K562 (cell line): Measurements from ENCODE around the gene CLDN7. TPM values are rescaled to one million over a fixed set of nuclear protein-coding genes. Genes with fewer than 3 reads are reported as not detected.
A peak's percentile ranks its signal among the peaks of the same experiment; 100 is the strongest.

Source experiments
- ATF3 ChIP-seq, 2 experiments: fragments of 450-650 bp in 1 of 2; sonication (generic) in 1 of 2; formaldehyde crosslinking in 1 of 2; IDR thresholded peaks in 1 of 2; conservative IDR thresholded peaks in 1 of 2; 2 replicates each; pipeline versions ENCODE4 v1.6.1 to v1.8.1; 2016 to 2023; ENCODE audit warnings: mild to moderate bottlenecking in 2 of 2, moderate library complexity in 2 of 2, inconsistent platforms in 1 of 2, missing genetic modification reagents in 1 of 2
- EP300 ChIP-seq: IDR thresholded peaks from 2 replicates; pipeline ENCODE4 v1.6.1; 2012; ENCODE audit warnings: low read length, improper control_type of control experiment
- FIP1L1 ChIP-seq: fragments of 200-400 bp; formaldehyde crosslinking; IDR thresholded peaks from 2 replicates; pipeline ENCODE4 v1.6.1; 2018; ENCODE audit warnings: mild to moderate bottlenecking, low read depth, low read length; ENCODE audit not compliant: poor library complexity, severe bottlenecking
- HDAC2 ChIP-seq: fragments of 450-650 bp; IDR thresholded peaks from 2 replicates; pipeline ENCODE4 v1.6.1; 2016; ENCODE audit warnings: mild to moderate bottlenecking
- MCM2 ChIP-seq: fragments of 450-650 bp; IDR thresholded peaks from 2 replicates; pipeline ENCODE4 v1.6.1; 2017; ENCODE audit warnings: low read depth, mild to moderate bottlenecking
- NFXL1 ChIP-seq: fragments of 450-650 bp; formaldehyde crosslinking; IDR thresholded peaks from 2 replicates; pipeline ENCODE4 v1.4.0; 2021; ENCODE audit warnings: mild to moderate bottlenecking
- PML ChIP-seq: IDR thresholded peaks from 2 replicates; pipeline ENCODE4 v1.6.1; 2012; ENCODE audit warnings: low read length, inconsistent platforms
- RB1 ChIP-seq: fragments of 450-650 bp; IDR thresholded peaks from 2 replicates; pipeline ENCODE4 v1.6.1; 2017; ENCODE audit warnings: low read depth, mild to moderate bottlenecking
- RBFOX2 ChIP-seq: fragments of 200-400 bp; formaldehyde crosslinking; IDR thresholded peaks from 2 replicates; pipeline ENCODE4 v1.6.1; 2017; ENCODE audit warnings: low read depth, mild to moderate bottlenecking, low read length, moderate library complexity
- SETDB1 ChIP-seq: IDR thresholded peaks from one replicate; pipeline ENCODE4 v1.6.1; 2012; ENCODE audit warnings: low read length, control low read depth, inconsistent platforms
- SRF ChIP-seq, 2 experiments: fragments of 250-450, 450-650 bp in 1 of 2; sonication (Bioruptor Pico) in 1 of 2; sonication (generic) in 1 of 2; formaldehyde crosslinking; IDR thresholded peaks; 2 replicates each; pipeline versions ENCODE4 v1.5.0 to v1.5.1; 2020 to 2022; ENCODE audit warnings: mild to moderate bottlenecking in 1 of 2, missing genetic modification reagents in 1 of 2
- SRSF9 ChIP-seq: fragments of 200-400 bp; formaldehyde crosslinking; IDR thresholded peaks from 2 replicates; pipeline ENCODE4 v1.6.1; 2017; ENCODE audit warnings: low read depth, low read length, borderline replicate concordance
- STAT5A ChIP-seq: IDR thresholded peaks from 2 replicates; pipeline ENCODE4 v1.6.1; 2012; ENCODE audit warnings: low read length, inconsistent platforms, borderline replicate concordance
- TAF7 ChIP-seq: fragments of 450-650 bp; IDR thresholded peaks from 2 replicates; pipeline ENCODE4 v1.6.1; 2016; ENCODE audit warnings: missing genetic modification characterization, missing compliant biosample characterization
- TOE1 ChIP-seq, 2 experiments: fragments of 450-650 bp in 1 of 2; sonication (generic) in 1 of 2; formaldehyde crosslinking in 1 of 2; IDR thresholded peaks; 2 replicates each; pipeline versions ENCODE4 v1.7.1 to v1.8.0; 2016 to 2022; ENCODE audit warnings: borderline replicate concordance in 2 of 2, mild to moderate bottlenecking in 2 of 2, antibody characterized with exemption in 1 of 2, inconsistent platforms in 1 of 2, low read depth in 1 of 2, missing genetic modification reagents in 1 of 2, moderate library complexity in 1 of 2
- ZKSCAN8 ChIP-seq: fragments of 200-800 bp; sonication (Bioruptor generic); IDR thresholded peaks from 2 replicates; pipeline ENCODE4 v1.6.1; 2016; ENCODE audit warnings: missing genetic modification characterization, missing compliant biosample characterization
- ZNF174 ChIP-seq: fragments of 250-450 bp; sonication (Bioruptor Pico); IDR thresholded peaks from 2 replicates; pipeline ENCODE4 v1.4.0; 2020; ENCODE audit warnings: mild to moderate bottlenecking
- ZNF212 ChIP-seq: fragments of 450-650 bp; formaldehyde crosslinking; IDR thresholded peaks from 2 replicates; pipeline ENCODE4 v1.4.0; 2020; ENCODE audit warnings: mild to moderate bottlenecking
- ZNF24 ChIP-seq: fragments of 450-650 bp; IDR thresholded peaks from 2 replicates; pipeline ENCODE4 v1.6.1; 2016
- ZNF780A ChIP-seq: fragments of 250-450 bp; sonication (Bioruptor Pico); IDR thresholded peaks from 2 replicates; pipeline ENCODE4 v1.5.0; 2021; ENCODE audit warnings: mild to moderate bottlenecking
- polyA plus RNA-seq, 8 experiments: library from polyadenylated mRNA; depleted of rRNA in 4 of 8; stranded (reverse) in 5 of 8; unstranded in 3 of 8; fragments of >200 nt; fragmentation: Nextera tagmentation in 2 of 8; fragmentation: Illumina TruSeq in 1 of 8; extraction: Ambion mirVana in 2 of 8; extraction: Trizol in 1 of 8; gene quantifications; 2 replicates each; pipeline versions ENCODE4 v1.2.1 to v1.2.3, GENCODE V29; 2011 to 2014; ENCODE audit warnings: inconsistent platforms in 1 of 8, missing spikeins in 1 of 8
- total RNA-seq, 7 experiments: library from RNA; depleted of rRNA in 6 of 7; stranded (reverse); fragments of >200 nt in 6 of 7; fragmentation: Illumina TruSeq in 2 of 7; extraction: Trizol in 2 of 7; gene quantifications; 2 replicates each; pipeline versions ENCODE4 v1.2.1 to v1.2.3, GENCODE V29; 2011 to 2021; ENCODE audit warnings: low replicate concordance in 1 of 7
- TF ChIP-seq, protein P1 (sequence below): sonication (generic); formaldehyde crosslinking; IDR thresholded peaks from 2 replicates; pipeline ENCODE4 v1.8.0; 2022; ENCODE audit warnings: mild to moderate bottlenecking, missing genetic modification reagents
- TF ChIP-seq, protein P2 (sequence below): sonication (generic); formaldehyde crosslinking; IDR thresholded peaks from 2 replicates; pipeline ENCODE4 v1.8.1; 2023; ENCODE audit warnings: mild to moderate bottlenecking, missing genetic modification reagents, moderate library complexity
- TF ChIP-seq, protein P3 (sequence below): fragments of 250-450 bp; sonication (Bioruptor Pico); IDR thresholded peaks from 2 replicates; pipeline ENCODE4 v1.8.0; 2022; ENCODE audit warnings: inconsistent platforms, mild to moderate bottlenecking, moderate library complexity, borderline replicate concordance

The CLDN7 gene
- total and polyA plus RNA-seq, 9 of the 15 experiments (the other 6 are each of a cell fraction or from before 2014, with no cell fraction given) = 2.2 to 14.5 (median 7.6) TPM

DNA sequence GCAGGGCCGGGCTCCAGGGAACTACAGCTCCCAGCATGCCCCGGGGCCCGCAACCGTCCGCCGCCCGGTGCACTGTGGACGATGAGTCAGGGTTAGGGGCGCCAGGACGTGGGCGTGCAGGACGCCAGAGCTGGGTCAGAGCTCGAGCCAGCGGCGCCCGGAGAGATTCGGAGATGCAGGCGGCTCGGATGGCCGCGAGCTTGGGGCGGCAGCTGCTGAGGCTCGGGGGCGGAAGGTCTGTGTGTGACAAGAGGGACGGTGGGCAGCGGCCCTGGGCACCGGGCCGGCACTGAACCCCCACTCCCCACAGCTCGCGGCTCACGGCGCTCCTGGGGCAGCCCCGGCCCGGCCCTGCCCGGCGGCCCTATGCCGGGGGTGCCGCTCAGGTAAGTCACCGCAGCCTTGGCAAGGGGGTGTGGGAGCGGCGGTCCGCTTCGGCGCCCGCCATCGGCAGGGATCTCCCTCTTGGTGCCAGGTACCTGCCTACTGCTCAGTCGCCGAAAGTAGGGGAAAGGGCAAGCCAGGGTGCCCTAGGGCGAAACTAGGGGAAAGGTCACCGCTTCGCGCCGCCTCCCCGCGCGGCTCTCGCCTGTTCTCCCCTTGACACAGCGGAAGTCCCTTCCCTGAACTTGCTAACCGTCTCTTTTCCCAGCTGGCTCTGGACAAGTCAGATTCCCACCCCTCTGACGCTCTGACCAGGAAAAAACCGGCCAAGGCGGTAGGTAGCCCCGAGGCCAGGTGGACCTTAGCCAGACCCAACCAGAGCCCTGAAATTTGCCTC is 42.3 kb downstream of the CLDN7 start, which contains the start of the genes ACADVL and DLG4 (continued):
- TF ChIP-seq ATF3 (IDR thresholded peaks at IDR 0.05) = peak; percentile 51
- TF ChIP-seq ATF3 (CRISPR knock-in tag; conservative IDR thresholded peaks at IDR 0.05) = no peak
- TF ChIP-seq MCM2 = no peak
- TF ChIP-seq, protein P1, sequence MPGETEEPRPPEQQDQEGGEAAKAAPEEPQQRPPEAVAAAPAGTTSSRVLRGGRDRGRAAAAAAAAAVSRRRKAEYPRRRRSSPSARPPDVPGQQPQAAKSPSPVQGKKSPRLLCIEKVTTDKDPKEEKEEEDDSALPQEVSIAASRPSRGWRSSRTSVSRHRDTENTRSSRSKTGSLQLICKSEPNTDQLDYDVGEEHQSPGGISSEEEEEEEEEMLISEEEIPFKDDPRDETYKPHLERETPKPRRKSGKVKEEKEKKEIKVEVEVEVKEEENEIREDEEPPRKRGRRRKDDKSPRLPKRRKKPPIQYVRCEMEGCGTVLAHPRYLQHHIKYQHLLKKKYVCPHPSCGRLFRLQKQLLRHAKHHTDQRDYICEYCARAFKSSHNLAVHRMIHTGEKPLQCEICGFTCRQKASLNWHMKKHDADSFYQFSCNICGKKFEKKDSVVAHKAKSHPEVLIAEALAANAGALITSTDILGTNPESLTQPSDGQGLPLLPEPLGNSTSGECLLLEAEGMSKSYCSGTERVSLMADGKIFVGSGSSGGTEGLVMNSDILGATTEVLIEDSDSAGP (CRISPR knock-in tag) = no peak
- TF ChIP-seq ZNF174 (CRISPR knock-in tag) = no peak
- no peak for TF ChIP-seq TAF7 (tag)
- no peak for TF ChIP-seq ZKSCAN8 (CRISPR knock-in tag)
- no peak; the same call in 1 of the 2 replicates for TF ChIP-seq RB1
- no peak for TF ChIP-seq ZNF780A (CRISPR knock-in tag)
- no peak for TF ChIP-seq TOE1 (IDR thresholded peaks at IDR 0.05; ENCODE audit: borderline replicate concordance)
- no peak for TF ChIP-seq TOE1 (CRISPR knock-in tag; IDR thresholded peaks at IDR 0.05; ENCODE audit: borderline replicate concordance, low read depth)
- no peak for TF ChIP-seq SRSF9
- peak; percentile 31; the same call in 1 of the 2 replicates for TF ChIP-seq EP300
- TF ChIP-seq SETDB1 = no peak
- TF ChIP-seq FIP1L1 = peak; percentile 60
- TF ChIP-seq, protein P2, sequence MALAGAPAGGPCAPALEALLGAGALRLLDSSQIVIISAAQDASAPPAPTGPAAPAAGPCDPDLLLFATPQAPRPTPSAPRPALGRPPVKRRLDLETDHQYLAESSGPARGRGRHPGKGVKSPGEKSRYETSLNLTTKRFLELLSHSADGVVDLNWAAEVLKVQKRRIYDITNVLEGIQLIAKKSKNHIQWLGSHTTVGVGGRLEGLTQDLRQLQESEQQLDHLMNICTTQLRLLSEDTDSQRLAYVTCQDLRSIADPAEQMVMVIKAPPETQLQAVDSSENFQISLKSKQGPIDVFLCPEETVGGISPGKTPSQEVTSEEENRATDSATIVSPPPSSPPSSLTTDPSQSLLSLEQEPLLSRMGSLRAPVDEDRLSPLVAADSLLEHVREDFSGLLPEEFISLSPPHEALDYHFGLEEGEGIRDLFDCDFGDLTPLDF = no peak
- TF ChIP-seq PML = peak; percentile 40; the same call in 1 of the 2 replicates
- peak; percentile 86 for TF ChIP-seq RBFOX2
- 0 out of 4 replicates have a peak, but pooled peaks of 1 of the 2 experiments have one; percentile 49 for TF ChIP-seq SRF (CRISPR knock-in tag; IDR thresholded peaks at IDR 0.05)
- TF ChIP-seq ZNF212 (CRISPR knock-in tag) = peak; percentile 47; the same call in 1 of the 2 replicates
- TF ChIP-seq HDAC2 = no peak
- TF ChIP-seq ZNF24 = no peak
- no peak for TF ChIP-seq STAT5A
- TF ChIP-seq, protein P3, sequence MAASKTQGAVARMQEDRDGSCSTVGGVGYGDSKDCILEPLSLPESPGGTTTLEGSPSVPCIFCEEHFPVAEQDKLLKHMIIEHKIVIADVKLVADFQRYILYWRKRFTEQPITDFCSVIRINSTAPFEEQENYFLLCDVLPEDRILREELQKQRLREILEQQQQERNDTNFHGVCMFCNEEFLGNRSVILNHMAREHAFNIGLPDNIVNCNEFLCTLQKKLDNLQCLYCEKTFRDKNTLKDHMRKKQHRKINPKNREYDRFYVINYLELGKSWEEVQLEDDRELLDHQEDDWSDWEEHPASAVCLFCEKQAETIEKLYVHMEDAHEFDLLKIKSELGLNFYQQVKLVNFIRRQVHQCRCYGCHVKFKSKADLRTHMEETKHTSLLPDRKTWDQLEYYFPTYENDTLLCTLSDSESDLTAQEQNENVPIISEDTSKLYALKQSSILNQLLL (CRISPR knock-in tag) = no peak
- TF ChIP-seq NFXL1 = peak; percentile 63; the same call in 1 of the 2 replicates
